Vagina (tissue), 2 donors: ENCODE data around the gene CD36.

Experiments
- CTCF ChIP-seq, 3 experiments: fragments of 450-650 bp in 2 of 3; fragments of 200-600 bp in 1 of 3; sonication (generic) in 1 of 3; IDR thresholded peaks; one replicate each; pipeline ENCODE4 v1.5.1; 2017 to 2019; ENCODE audit warnings: antibody characterized with exemption in 3 of 3, mild to moderate bottlenecking in 2 of 3, moderate library complexity in 2 of 3
- POLR2AphosphoS5 ChIP-seq, 2 donors: sonication (generic); formaldehyde crosslinking; IDR thresholded peaks; one replicate each; pipeline ENCODE4 v1.9.0; 2017; ENCODE audit warnings: antibody characterized with exemption in 2 of 2, mild to moderate bottlenecking in 2 of 2, low read depth in 1 of 2; ENCODE audit not compliant: insufficient read depth in 1 of 2

GRCh38 chr7:80707318-80707717, 68.9 kb downstream of the CD36 start:
- TF ChIP-seq CTCF (IDR thresholded peaks at IDR 0.05) (no peak), POLR2AphosphoS5 (IDR thresholded peaks at IDR 0.05; ENCODE audit: insufficient read depth in 1 of 2, low read depth in 1 of 2) (no peak)
